H1 (cell line): ENCODE measurements around the gene TRDMT1. TPM values are rescaled to one million over a fixed set of nuclear protein-coding genes. Genes with fewer than 3 reads are reported as not detected.

Source experiments
- CTCF ChIA-PET: fragments of 300-600 bp; sonication (Branson Sonifier 250); formaldehyde crosslinking; loops from one replicate; lab custom pipeline; 2021; ENCODE audit not compliant: partially characterized antibody; lab: Charles Lee
- POLR2A ChIA-PET: fragments of 300-600 bp; sonication (Branson Sonifier 250); formaldehyde crosslinking; loops from one replicate; lab custom pipeline; 2021; ENCODE audit warnings: inconsistent platforms; ENCODE audit not compliant: partially characterized antibody; lab: Charles Lee
- DNase-seq, 2 experiments: peaks; one replicate each; pipeline versions ENCODE4 v3.0.0 to v3.0.0-alpha.2; 2010 to 2022; ENCODE audit warnings: low spot score in 2 of 2, low read depth in 1 of 2, mixed read lengths in 1 of 2
- FAIRE-seq: peaks from 2 replicates; lab custom pipeline; 2011; peaks lifted over from hg19 to GRCh38; lab: Jason Lieb, UNC
- H2AFZ ChIP-seq: 2 replicates; pipeline ENCODE4 v1.8.1; 2012; ENCODE audit warnings: low read length, inconsistent platforms
- H2AK5ac ChIP-seq: 2 replicates; pipeline ENCODE4 v1.6.1; 2013; ENCODE audit warnings: low read depth, low read length
- H2BK120ac ChIP-seq: replicated peaks from 2 replicates; pipeline ENCODE3; 2013; ENCODE audit warnings: low read depth, low read length, inconsistent platforms
- H2BK12ac ChIP-seq: 2 replicates; pipeline ENCODE4 v1.6.1; 2013; ENCODE audit warnings: low read depth, low read length
- H2BK15ac ChIP-seq: 2 replicates; pipeline ENCODE4 v1.6.1; 2013; ENCODE audit warnings: low read length
- H2BK20ac ChIP-seq: 2 replicates; pipeline ENCODE4 v1.6.1; 2013; ENCODE audit warnings: low read length
- H2BK5ac ChIP-seq: 2 replicates; pipeline ENCODE4 v1.6.1; 2013; ENCODE audit warnings: low read depth, low read length
- H3K14ac ChIP-seq: 2 replicates; pipeline ENCODE4 v1.6.1; 2013; ENCODE audit warnings: inconsistent platforms; ENCODE audit not compliant: insufficient read length
- H3K18ac ChIP-seq: 2 replicates; pipeline ENCODE4 v1.6.1; 2013; ENCODE audit warnings: low read length; ENCODE audit errors: extremely low read depth
- H3K23ac ChIP-seq: 2 replicates; pipeline ENCODE4 v1.6.1; 2013; ENCODE audit warnings: inconsistent platforms; ENCODE audit not compliant: insufficient read length
- H3K23me2 ChIP-seq: 2 replicates; pipeline ENCODE4 v1.6.1; 2013; ENCODE audit warnings: low read depth, low read length
- H3K27ac ChIP-seq: 2 replicates; pipeline ENCODE4 v1.6.1; 2011; ENCODE audit warnings: low read depth, low read length, inconsistent platforms
- H3K27me3 ChIP-seq, 4 experiments: replicated peaks in 1 of 4; 1 replicate in 1 of 4; 2 replicates in 3 of 4; pipeline versions ENCODE4 v1.6.1 to v1.8.1; 2011 to 2013; ENCODE audit warnings: low read length in 3 of 4, mild to moderate bottlenecking in 3 of 4, inconsistent platforms in 2 of 4, mixed read lengths in 2 of 4, moderate library complexity in 1 of 4; ENCODE audit not compliant: control insufficient read depth in 3 of 4, insufficient read depth in 3 of 4; ENCODE audit errors: extremely low read depth in 1 of 4
- H3K36me3 ChIP-seq, 4 experiments: 2 replicates each; pipeline versions ENCODE4 v1.6.1 to v1.8.1; 2011 to 2013; ENCODE audit warnings: mild to moderate bottlenecking in 4 of 4, low read length in 3 of 4, moderate library complexity in 2 of 4, control low read depth in 1 of 4, inconsistent platforms in 1 of 4; ENCODE audit not compliant: insufficient read depth in 4 of 4, control insufficient read depth in 2 of 4
- H3K4ac ChIP-seq: replicated peaks from 2 replicates; pipeline ENCODE3; 2013; ENCODE audit warnings: low read length, low read depth, mixed read lengths, inconsistent platforms; ENCODE audit not compliant: insufficient read length
- H3K4me1 ChIP-seq, 4 experiments: replicated peaks in 1 of 4; 1 replicate in 1 of 4; 2 replicates in 3 of 4; pipeline versions ENCODE4 v1.6.1 to v1.8.1; 2011 to 2013; ENCODE audit warnings: low read length in 3 of 4, inconsistent platforms in 2 of 4, mixed read lengths in 1 of 4; ENCODE audit not compliant: insufficient read depth in 4 of 4, control insufficient read depth in 3 of 4
- H3K4me2 ChIP-seq, 2 experiments: 2 replicates each; pipeline versions ENCODE4 v1.6.1 to v1.8.1; 2011 to 2013; ENCODE audit warnings: low read depth in 2 of 2, low read length in 2 of 2, control low read depth in 1 of 2, inconsistent platforms in 1 of 2, mild to moderate bottlenecking in 1 of 2; ENCODE audit not compliant: insufficient read depth in 1 of 2
- H3K4me3 ChIP-seq, 4 experiments: fragments of 200-600, 300-600 bp in 1 of 4; sonication (generic), shearing (Covaris generic), sonication (Bioruptor Twin) in 1 of 4; 2 replicates each; pipeline versions ENCODE4 v1.5.1 to v1.8.1; 2011 to 2016; ENCODE audit warnings: low read length in 4 of 4, low read depth in 3 of 4, control low read depth in 2 of 4, inconsistent platforms in 2 of 4, mild to moderate bottlenecking in 2 of 4, mixed read lengths in 1 of 4, moderate library complexity in 1 of 4; ENCODE audit not compliant: insufficient read depth in 2 of 4; ENCODE audit errors: extremely low read depth in 1 of 4
- H3K56ac ChIP-seq: replicated peaks from 2 replicates; pipeline ENCODE3; 2013; ENCODE audit warnings: low read depth, mild to moderate bottlenecking, mixed read lengths, low read length, inconsistent platforms; ENCODE audit not compliant: insufficient read length
- H3K79me1 ChIP-seq: 2 replicates; pipeline ENCODE4 v1.6.1; 2013; ENCODE audit warnings: low read depth, low read length, control low read depth
- H3K79me2 ChIP-seq, 2 experiments: 2 replicates each; pipeline versions ENCODE4 v1.6.1 to v1.8.1; 2012 to 2013; ENCODE audit warnings: low read length in 2 of 2, mild to moderate bottlenecking in 2 of 2, inconsistent platforms in 1 of 2; ENCODE audit not compliant: insufficient read depth in 2 of 2, control insufficient read depth in 1 of 2
- H3K9ac ChIP-seq, 4 experiments: replicated peaks in 1 of 4; 1 replicate in 1 of 4; 2 replicates in 3 of 4; pipeline versions ENCODE4 v1.6.1 to v1.8.1; 2011 to 2013; ENCODE audit warnings: low read depth in 3 of 4, low read length in 3 of 4, control low read depth in 2 of 4, mild to moderate bottlenecking in 2 of 4, moderate library complexity in 2 of 4, inconsistent platforms in 1 of 4; ENCODE audit errors: extremely low read depth in 1 of 4
- H3K9me3 ChIP-seq, 2 experiments: 2 replicates each; pipeline versions ENCODE4 v1.6.1 to v1.8.1; 2012 to 2013; ENCODE audit warnings: mild to moderate bottlenecking in 2 of 2, moderate library complexity in 2 of 2, control low read depth in 1 of 2, inconsistent platforms in 1 of 2, low read depth in 1 of 2, low read length in 1 of 2, mixed read lengths in 1 of 2; ENCODE audit not compliant: insufficient read depth in 2 of 2
- H4K20me1 ChIP-seq, 2 experiments: replicated peaks in 1 of 2; 2 replicates each; pipeline versions ENCODE3 to v1.8.1; 2011 to 2013; ENCODE audit warnings: inconsistent platforms in 2 of 2, low read length in 2 of 2, mild to moderate bottlenecking in 1 of 2; ENCODE audit not compliant: insufficient read depth in 2 of 2, control insufficient read depth in 1 of 2
- H4K5ac ChIP-seq: 2 replicates; pipeline ENCODE4 v1.6.1; 2013; ENCODE audit warnings: low read length, low read depth, mixed read lengths, inconsistent platforms; ENCODE audit not compliant: insufficient read length
- H4K8ac ChIP-seq: 2 replicates; pipeline ENCODE4 v1.8.0; 2013; ENCODE audit warnings: mild to moderate bottlenecking, moderate library complexity, low read length, inconsistent platforms; ENCODE audit not compliant: insufficient read depth; ENCODE audit errors: extremely low read depth
- H4K91ac ChIP-seq: replicated peaks from 2 replicates; pipeline ENCODE3; 2013; ENCODE audit warnings: low read length, mixed read lengths, inconsistent platforms; ENCODE audit not compliant: insufficient read length
- CTBP2 ChIP-seq: IDR thresholded peaks from 2 replicates; pipeline ENCODE4 v1.7.0; 2011; ENCODE audit warnings: borderline replicate concordance, mild to moderate bottlenecking, moderate library complexity, mixed read lengths, low read length; ENCODE audit not compliant: insufficient read depth, insufficient read length
- EP300 ChIP-seq, 2 experiments: IDR thresholded peaks; 1 replicate in 1 of 2; 2 replicates in 1 of 2; pipeline ENCODE4 v1.6.1; 2011 to 2012; ENCODE audit warnings: low read depth in 2 of 2, low read length in 2 of 2, mild to moderate bottlenecking in 2 of 2, borderline replicate concordance in 1 of 2, inconsistent platforms in 1 of 2, moderate library complexity in 1 of 2
- MAFK ChIP-seq: IDR thresholded peaks from 2 replicates; pipeline ENCODE4 v1.6.1; 2012; ENCODE audit warnings: low read depth, mild to moderate bottlenecking, improper control_type of control experiment, low read length
- POLR2A ChIP-seq, 2 experiments: IDR thresholded peaks; 1 replicate in 1 of 2; 2 replicates in 1 of 2; pipeline ENCODE4 v1.6.1; 2011; ENCODE audit warnings: low read depth in 2 of 2, low read length in 2 of 2, mild to moderate bottlenecking in 2 of 2; ENCODE audit errors: control extremely low read depth in 1 of 2
- POLR2AphosphoS5 ChIP-seq: IDR thresholded peaks from 2 replicates; pipeline ENCODE4 v1.6.1; 2011; ENCODE audit warnings: low read depth, low read length
- SP2 ChIP-seq: IDR thresholded peaks from 2 replicates; pipeline ENCODE4 v1.6.1; 2012; ENCODE audit warnings: mild to moderate bottlenecking, low read length, inconsistent platforms
- WGBS, 2 experiments: shearing (Covaris generic) in 1 of 2; methylation state at CpG; one replicate each; pipeline versions ENCODE4 v1.1.6 to v1.1.7; 2013 to 2015; ENCODE audit warnings: low lambda C conversion rate in 2 of 2, mixed read lengths in 2 of 2, inconsistent platforms in 1 of 2, low coverage in 1 of 2, missing lambda C conversion rate in 1 of 2; ENCODE audit not compliant: insufficient replicate concordance in 2 of 2, insufficient coverage in 1 of 2, insufficient read length in 1 of 2; ENCODE audit errors: extremely low coverage in 1 of 2, missing lambda C conversion rate in 1 of 2; 5-methylcytosine and 5-hydroxymethylcytosine counted together
- polyA plus RNA-seq, 7 experiments: library from polyadenylated mRNA; depleted of rRNA in 3 of 7; stranded (reverse) in 5 of 7; unstranded in 2 of 7; fragments of >200 nt in 5 of 7; fragments of 200-250 nt in 2 of 7; gene quantifications; 1 replicate in 5 of 7; 2 replicates in 1 of 7; 4 replicates in 1 of 7; pipeline versions ENCODE4 v1.2.1 to v1.2.3, GENCODE V29; 2011 to 2013; ENCODE audit warnings: missing spikeins in 2 of 7, mixed read lengths in 2 of 7
- total RNA-seq: library from RNA; stranded (reverse); fragmentation: NEBNext Ultra II Directional; extraction: Animal tissue kit (Norgen Biotek cat#: 25700); gene quantifications from 2 replicates; pipeline ENCODE4 v1.2.1, GENCODE V29; 2021

TRDMT1 gene
- total and polyA plus RNA-seq, 2 of the 8 experiments (the other 6 are each of a cell fraction or from before 2014, with no cell fraction given): 7.4 to 21.4 TPM

GRCh38 chr10:17196045-17196444, 5.4 kb downstream of the TRDMT1 start:
- Histone ChIP-seq H2BK12ac (no peak overlapping the region), H4K8ac (no peak overlapping the region), H3K4me3 (no peak overlapping the region), H3K23ac (no peak overlapping the region), H2AFZ (no peak overlapping the region)
- TF ChIP-seq POLR2AphosphoS5: no peak
- TF ChIP-seq EP300 (IDR thresholded peaks at IDR 0.05; ENCODE audit: borderline replicate concordance in 1 of 2, low read depth in 2 of 2, low read length in 2 of 2): no peak
- no peak for TF ChIP-seq CTBP2
- no peak for TF ChIP-seq MAFK
- TF ChIP-seq POLR2A (IDR thresholded peaks at IDR 0.05; ENCODE audit: control extremely low read depth in 1 of 2, low read depth in 2 of 2, low read length in 2 of 2): no peak
- no peak for TF ChIP-seq SP2
- TF ChIP-seq, all 59 proteins: peak for 0
- no peak overlapping the region for H3K27ac ChIP-seq
- peaks cover 6% of the 10 kb centered on the region; the same call in 1 of the 2 replicates for H3K23me2 ChIP-seq
- H2BK20ac ChIP-seq: no peak overlapping the region
- no peaks in the 10 kb centered on the region for H3K9me3 ChIP-seq
- WGBS, 2 experiments: 83% methylated on average over 2 of the region's 2 CpGs; no CpG with 5 or more reads in 1 of the 2 experiments
- no peak overlapping the region for H3K18ac ChIP-seq
- DNase-seq (no peak), FAIRE-seq (no peak)
- H3K36me3 ChIP-seq: no peaks in the 10 kb centered on the region
- H3K4me1 ChIP-seq: peaks cover 0 to 12% (median 6%) of the 10 kb centered on the region in 4 experiments; a peak in 4 of 7 replicates
- H3K9ac ChIP-seq: no peak overlapping the region
- H3K14ac ChIP-seq: no peak overlapping the region
- no peak overlapping the region for H2BK5ac ChIP-seq
- H4K20me1 ChIP-seq: no peaks in the 10 kb centered on the region
- no peak overlapping the region for H2AK5ac ChIP-seq
- H3K79me1 ChIP-seq: no peaks in the 10 kb centered on the region
- H2BK120ac ChIP-seq: no peak overlapping the region
- ChIA-PET POLR2A (interaction anchor here (0.6 kb wide), 1 partner anchor 1309 kb away, joined by 3 read pairs; no protein-coding TSS in a partner anchor), CTCF (interaction anchor here (0.7 to 1.2 kb wide), 3 partner anchors 34 to 182 kb away, joined by 3 to 6 read pairs (median 4); no protein-coding TSS in a partner anchor)
- no peak overlapping the region for H4K5ac ChIP-seq
- H3K56ac ChIP-seq: no peak overlapping the region
- peaks cover 0 to 79% of the 10 kb centered on the region in 2 experiments; a peak in 3 of 4 replicates for H3K79me2 ChIP-seq
- H4K91ac ChIP-seq: no peak overlapping the region
- H3K4ac ChIP-seq: no peak overlapping the region
- no peak overlapping the region for H3K4me2 ChIP-seq
- H2BK15ac ChIP-seq: no peak overlapping the region
- no peaks in the 10 kb centered on the region for H3K27me3 ChIP-seq
